ENCODE data around the gene BPI.

Gene BPI

GRCh38 chr20:38350879-38351775, 47.2 kb downstream of the BPI start:
- Mint-ChIP-seq H3K27ac (no peak overlapping the region), H3K27me3 (peaks cover 20 to 36% of the 10 kb centered on the region in 2 donors), H3K4me1 (ENCODE audit: low read depth in 2 of 2) (no peaks in the 10 kb centered on the region), H3K4me3 (no peak overlapping the region), H3K9me3 (no peaks in the 10 kb centered on the region), H3K36me3 (ENCODE audit: insufficient read depth) (no peaks in the 10 kb centered on the region)
- ATAC-seq (replicated peaks) (no peak), DNase-seq (no peak)

DNA sequence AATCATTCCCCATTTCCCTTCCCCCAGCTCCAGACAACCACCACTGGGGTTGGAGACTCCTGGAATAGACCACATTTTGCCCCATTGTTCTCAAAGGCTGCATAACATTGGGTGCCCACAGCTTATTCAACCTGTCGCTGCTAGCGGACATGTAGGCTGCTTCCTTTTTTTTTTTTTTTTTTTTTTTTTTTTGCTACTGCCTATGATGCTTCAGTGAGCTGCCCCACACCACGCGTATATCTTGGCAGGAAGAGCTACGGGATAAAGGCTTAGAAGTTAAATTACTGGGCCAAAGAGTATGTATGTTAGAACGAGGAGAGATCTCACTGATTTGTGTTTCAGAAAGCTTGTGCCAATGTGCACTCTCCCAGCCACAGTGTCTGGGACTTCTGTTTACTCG, 49.4 kb downstream of the BPI start:
- DNase-seq, result no peak
- peaks cover 9 to 16% of the 10 kb centered on the region in 2 donors for H3K27me3 Mint-ChIP-seq
- peaks cover 0 to 2% of the 10 kb centered on the region in 2 donors for H3K4me1 Mint-ChIP-seq (ENCODE audit: low read depth in 2 of 2)
- H3K4me3 Mint-ChIP-seq, result no peak overlapping the region
- no peaks in the 10 kb centered on the region for H3K36me3 Mint-ChIP-seq (ENCODE audit: insufficient read depth)
- ATAC-seq (replicated peaks), result no peak
- H3K9me3 Mint-ChIP-seq, result no peaks in the 10 kb centered on the region
- H3K27ac Mint-ChIP-seq, result no peak overlapping the region

DNA sequence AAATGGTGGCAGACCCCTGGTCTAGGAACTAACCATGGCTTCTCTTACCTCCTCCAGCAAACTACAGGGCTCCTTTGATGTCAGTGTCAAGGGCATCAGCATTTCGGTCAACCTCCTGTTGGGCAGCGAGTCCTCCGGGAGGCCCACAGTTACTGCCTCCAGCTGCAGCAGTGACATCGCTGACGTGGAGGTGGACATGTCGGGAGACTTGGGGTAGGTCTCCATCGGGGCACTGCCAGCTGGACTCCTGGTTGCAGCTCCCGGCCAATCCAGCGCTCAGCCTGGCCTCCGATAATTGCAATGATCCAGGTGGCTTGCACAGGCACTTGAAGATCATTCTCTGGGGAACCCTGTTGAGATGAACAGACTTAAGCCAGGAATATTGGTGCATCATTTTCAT, 50.3 kb downstream of the BPI start:
- Mint-ChIP-seq H3K9me3 (no peaks in the 10 kb centered on the region), H3K36me3 (ENCODE audit: insufficient read depth) (no peaks in the 10 kb centered on the region), H3K4me3 (no peak overlapping the region), H3K27me3 (peaks cover 4 to 13% of the 10 kb centered on the region in 2 donors), H3K27ac (no peak overlapping the region), H3K4me1 (ENCODE audit: low read depth in 2 of 2) (peaks cover 0 to 2% of the 10 kb centered on the region in 2 donors)
- ATAC-seq (replicated peaks), result no peak
- no peak for DNase-seq

GRCh38 chr20:38355161-38356012, 51.4 kb downstream of the BPI start:
- H3K27ac Mint-ChIP-seq, result no peak overlapping the region
- H3K4me1 Mint-ChIP-seq (ENCODE audit: low read depth in 2 of 2), result peaks cover 0 to 2% of the 10 kb centered on the region in 2 donors
- no peak overlapping the region for H3K4me3 Mint-ChIP-seq
- ATAC-seq (replicated peaks) (no peak), DNase-seq (no peak)
- peaks cover 0 to 7% of the 10 kb centered on the region in 2 donors for H3K27me3 Mint-ChIP-seq
- H3K36me3 Mint-ChIP-seq (ENCODE audit: insufficient read depth), result no peaks in the 10 kb centered on the region
- H3K9me3 Mint-ChIP-seq, result no peaks in the 10 kb centered on the region

- Mint-ChIP-seq H3K4me1 (ENCODE audit: low read depth in 2 of 2) (peaks cover 0 to 2% of the 10 kb centered on the region in 2 donors), H3K27me3 (no peaks in the 10 kb centered on the region), H3K9me3 (no peaks in the 10 kb centered on the region), H3K4me3 (no peak overlapping the region), H3K27ac (no peak overlapping the region), H3K36me3 (ENCODE audit: insufficient read depth) (no peaks in the 10 kb centered on the region)
- no peak for ATAC-seq (replicated peaks)
- no peak for DNase-seq
Measured at GRCh38 chr20:38357653-38358207, 53.8 kb downstream of the BPI start.

DNA sequence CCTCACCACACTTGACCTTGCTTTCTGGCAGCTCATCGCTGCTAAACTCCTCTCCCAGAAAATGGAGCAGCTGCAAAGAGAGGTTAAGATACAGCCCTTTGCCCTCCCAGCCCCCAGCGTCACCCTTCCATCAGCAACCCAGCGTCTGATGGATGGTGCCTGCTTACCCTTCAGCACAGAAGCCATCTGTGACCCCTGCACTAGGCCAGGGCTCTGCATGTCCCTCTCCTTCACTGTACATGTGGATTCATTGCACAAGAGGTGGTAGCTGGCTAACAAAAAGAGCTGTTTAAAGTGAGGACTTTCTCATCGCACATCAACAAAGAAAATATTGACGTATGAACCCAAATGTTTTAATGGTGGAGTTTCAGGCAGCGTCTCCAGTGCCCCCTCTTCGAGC, 54.6 kb downstream of the BPI start:
- DNase-seq (no peak), ATAC-seq (replicated peaks) (no peak)
- no peaks in the 10 kb centered on the region for H3K36me3 Mint-ChIP-seq (ENCODE audit: insufficient read depth)
- peaks cover 0 to 8% of the 10 kb centered on the region in 2 donors for H3K27me3 Mint-ChIP-seq
- peaks cover 0 to 2% of the 10 kb centered on the region in 2 donors for H3K4me1 Mint-ChIP-seq (ENCODE audit: low read depth in 2 of 2)
- H3K9me3 Mint-ChIP-seq, result no peaks in the 10 kb centered on the region
- H3K4me3 Mint-ChIP-seq, result no peak overlapping the region
- no peak overlapping the region for H3K27ac Mint-ChIP-seq

- DNase-seq (no peak), ATAC-seq (replicated peaks) (no peak)
- no peaks in the 10 kb centered on the region for H3K4me1 Mint-ChIP-seq (ENCODE audit: low read depth in 2 of 2)
- no peaks in the 10 kb centered on the region for H3K9me3 Mint-ChIP-seq
- no peak overlapping the region for H3K4me3 Mint-ChIP-seq
- no peaks in the 10 kb centered on the region for H3K36me3 Mint-ChIP-seq (ENCODE audit: insufficient read depth)
- H3K27ac Mint-ChIP-seq, result no peak overlapping the region
- peaks cover 15 to 27% of the 10 kb centered on the region in 2 donors for H3K27me3 Mint-ChIP-seq
Measured at GRCh38 chr20:38363004-38363747, 59.2 kb downstream of the BPI start.

- no peaks in the 10 kb centered on the region for H3K36me3 Mint-ChIP-seq (ENCODE audit: insufficient read depth)
- no peaks in the 10 kb centered on the region for H3K9me3 Mint-ChIP-seq
- DNase-seq, result no peak
- peaks cover 0 to 4% of the 10 kb centered on the region in 2 donors for H3K4me1 Mint-ChIP-seq (ENCODE audit: low read depth in 2 of 2)
- no peak overlapping the region for H3K27ac Mint-ChIP-seq
- ATAC-seq (replicated peaks), result no peak
- H3K4me3 Mint-ChIP-seq, result no peak overlapping the region
- H3K27me3 Mint-ChIP-seq, result peaks cover 25 to 49% of the 10 kb centered on the region in 2 donors
Measured at GRCh38 chr20:38369389-38369788, 65.4 kb downstream of the BPI start.

GRCh38 chr20:38372806-38373205, 68.8 kb downstream of the BPI start:
- ATAC-seq (replicated peaks) (no peak), DNase-seq (no peak)
- H3K4me1 Mint-ChIP-seq (ENCODE audit: low read depth in 2 of 2), result peaks cover 0 to 4% of the 10 kb centered on the region in 2 donors
- no peaks in the 10 kb centered on the region for H3K9me3 Mint-ChIP-seq
- no peak overlapping the region for H3K4me3 Mint-ChIP-seq
- H3K27ac Mint-ChIP-seq, result no peak overlapping the region
- peaks cover 15 to 47% of the 10 kb centered on the region in 2 donors for H3K27me3 Mint-ChIP-seq
- H3K36me3 Mint-ChIP-seq (ENCODE audit: insufficient read depth), result no peaks in the 10 kb centered on the region

DNA sequence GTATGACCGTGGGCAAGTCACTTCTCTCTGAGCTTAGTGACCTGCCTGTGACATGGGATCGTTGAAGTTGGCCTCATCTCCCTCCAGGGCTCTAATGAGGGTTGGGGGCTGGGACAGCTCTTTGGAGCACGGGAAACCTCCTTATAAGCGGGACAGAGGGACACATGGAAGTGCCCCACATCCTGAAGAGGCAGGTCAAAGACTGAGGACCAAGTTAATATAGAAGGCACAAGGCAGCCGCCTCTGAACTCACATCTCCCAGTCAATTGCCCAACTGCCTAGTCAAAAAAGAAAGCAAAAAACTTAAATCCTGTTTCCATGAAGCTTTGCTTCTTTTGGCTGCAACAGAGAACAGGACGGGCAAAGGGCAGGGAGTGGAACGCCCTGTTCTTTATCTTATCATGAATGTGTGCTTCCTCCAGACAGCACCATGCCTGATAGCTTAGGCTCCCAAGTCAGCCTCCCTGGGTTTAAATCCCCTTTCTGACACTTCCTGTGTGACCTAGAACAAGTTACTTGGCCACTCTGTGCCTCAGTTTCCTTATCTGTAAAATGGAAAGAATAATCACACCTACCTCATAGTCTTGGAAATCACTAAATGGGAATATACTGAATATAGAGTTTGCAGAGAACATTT, 69.4 kb downstream of the BPI start:
- Mint-ChIP-seq H3K36me3 (ENCODE audit: insufficient read depth) (no peaks in the 10 kb centered on the region), H3K4me1 (ENCODE audit: low read depth in 2 of 2) (peaks cover 0 to 4% of the 10 kb centered on the region in 2 donors), H3K27ac (no peak overlapping the region), H3K4me3 (no peak overlapping the region), H3K27me3 (peaks cover 13 to 47% of the 10 kb centered on the region in 2 donors), H3K9me3 (no peaks in the 10 kb centered on the region)
- DNase-seq (no peak), ATAC-seq (replicated peaks) (no peak)

DNA sequence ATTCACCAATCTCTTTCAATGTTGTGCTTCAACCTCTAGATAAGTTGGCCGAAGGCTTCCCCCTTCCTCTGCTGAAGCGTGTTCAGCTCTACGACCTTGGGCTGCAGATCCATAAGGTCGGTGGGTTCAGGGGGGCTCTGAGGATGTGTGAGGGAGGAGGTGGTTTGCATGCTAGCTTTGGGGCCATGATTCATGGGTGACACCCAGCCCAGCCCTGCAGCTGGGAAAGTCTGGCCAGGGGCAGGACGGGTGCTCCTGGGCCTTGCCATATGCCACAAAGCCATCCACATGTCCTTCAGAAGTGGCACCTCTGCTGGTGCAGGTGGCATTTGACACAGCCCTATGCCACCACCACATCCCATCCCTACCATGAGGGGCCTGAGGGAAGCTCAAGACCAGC, 69.9 kb downstream of the BPI start:
- no peaks in the 10 kb centered on the region for H3K9me3 Mint-ChIP-seq
- no peaks in the 10 kb centered on the region for H3K36me3 Mint-ChIP-seq (ENCODE audit: insufficient read depth)
- H3K4me3 Mint-ChIP-seq, result no peak overlapping the region
- peaks cover 0 to 4% of the 10 kb centered on the region in 2 donors for H3K4me1 Mint-ChIP-seq (ENCODE audit: low read depth in 2 of 2)
- no peak overlapping the region for H3K27ac Mint-ChIP-seq
- DNase-seq (no peak), ATAC-seq (replicated peaks) (no peak)
- H3K27me3 Mint-ChIP-seq, result peaks cover 13 to 43% of the 10 kb centered on the region in 2 donors

DNA sequence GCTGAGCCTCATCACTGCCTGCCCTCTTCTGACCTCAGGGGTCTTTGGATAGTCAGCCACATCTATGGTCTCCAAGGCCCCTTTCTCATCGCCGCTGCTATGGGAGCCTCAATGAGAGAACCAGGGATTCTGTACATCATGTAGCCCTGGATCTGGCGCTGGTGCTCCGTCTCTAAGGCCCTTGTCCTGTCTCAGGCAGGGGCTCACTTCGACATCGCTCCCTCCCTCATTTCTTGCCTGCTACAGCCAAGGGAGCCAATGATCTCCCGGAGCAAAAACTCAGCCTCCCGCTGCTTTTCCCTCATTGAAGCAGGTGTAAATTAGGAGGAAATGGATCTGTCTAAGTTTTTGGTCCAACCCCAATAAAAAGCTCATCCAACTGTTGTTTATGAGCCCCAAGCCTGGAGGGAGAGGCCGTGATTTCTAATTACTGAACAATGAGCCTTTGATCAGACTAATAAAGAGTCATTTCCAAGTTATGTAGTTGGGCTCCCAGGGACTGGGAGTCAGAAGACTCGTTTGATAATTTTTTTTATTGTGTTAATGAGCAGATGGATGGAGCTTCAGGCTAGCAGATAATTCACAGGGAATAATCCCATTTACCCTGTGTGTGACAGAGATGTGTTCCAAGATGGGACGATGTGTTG, 73.2 kb downstream of the BPI start:
- no peak for DNase-seq
- Mint-ChIP-seq H3K36me3 (ENCODE audit: insufficient read depth) (no peaks in the 10 kb centered on the region), H3K4me3 (no peak overlapping the region), H3K9me3 (no peaks in the 10 kb centered on the region), H3K4me1 (ENCODE audit: low read depth in 2 of 2) (no peaks in the 10 kb centered on the region), H3K27me3 (peaks cover 14 to 39% of the 10 kb centered on the region in 2 donors), H3K27ac (no peak overlapping the region)
- ATAC-seq (replicated peaks), result no peak
